Lung (tissue), 12 donors: ENCODE data around the gene SH2D1B. TPM values are rescaled to one million over a fixed set of nuclear protein-coding genes. Genes with fewer than 3 reads are reported as not detected.

Source experiments
- ATAC-seq: fragments of 200-7000 bp; cut with Tn5 transposase; one replicate; pipeline ENCODE4 v1.9.1; 2020; ENCODE audit warnings: moderate number of reproducible peaks; ENCODE audit not compliant: insufficient read depth, low FRiP score
- DNase-seq, 3 donors: peaks; one replicate each; pipeline ENCODE4 v3.0.0-alpha.2; 2013 to 2017
- H3K27ac ChIP-seq, 2 donors: one replicate each; pipeline ENCODE4 v1.5.1; 2013; ENCODE audit warnings: mild to moderate bottlenecking in 2 of 2, moderate library complexity in 2 of 2, control low read depth in 1 of 2, inconsistent platforms in 1 of 2, low read depth in 1 of 2, low read length in 1 of 2
- H3K27me3 ChIP-seq, 3 donors: one replicate each; pipeline ENCODE4 v1.5.1; 2013; ENCODE audit warnings: low read length in 2 of 3; ENCODE audit not compliant: control insufficient read depth in 3 of 3, insufficient read depth in 3 of 3
- H3K36me3 ChIP-seq, 4 donors: one replicate each; pipeline ENCODE4 v1.5.1; 2013; ENCODE audit warnings: low read length in 4 of 4, mild to moderate bottlenecking in 1 of 4, moderate library complexity in 1 of 4; ENCODE audit not compliant: control insufficient read depth in 4 of 4, insufficient read depth in 4 of 4
- H3K4me1 ChIP-seq, 5 donors: one replicate each; pipeline ENCODE4 v1.5.1; 2013; ENCODE audit warnings: low read length in 5 of 5, mild to moderate bottlenecking in 2 of 5, moderate library complexity in 1 of 5; ENCODE audit not compliant: control insufficient read depth in 5 of 5, insufficient read depth in 5 of 5
- H3K4me3 ChIP-seq: one replicate; pipeline ENCODE4 v1.5.1; 2013; ENCODE audit warnings: mild to moderate bottlenecking, control low read depth, moderate library complexity
- H3K9ac ChIP-seq, 2 donors: one replicate each; pipeline ENCODE4 v1.5.1; 2013; ENCODE audit warnings: low read length in 2 of 2, control low read depth in 1 of 2; ENCODE audit not compliant: insufficient read depth in 1 of 2
- H3K9me3 ChIP-seq, 4 donors: one replicate each; pipeline ENCODE4 v1.5.1; 2013; ENCODE audit warnings: low read length in 3 of 4, mild to moderate bottlenecking in 1 of 4, moderate library complexity in 1 of 4; ENCODE audit not compliant: control insufficient read depth in 4 of 4, insufficient read depth in 3 of 4
- CTCF ChIP-seq: IDR thresholded peaks from 2 replicates; pipeline ENCODE4 v1.5.1; 2012; ENCODE audit warnings: mild to moderate bottlenecking; ENCODE audit errors: control extremely low read depth, extremely low read depth
- WGBS, 2 donors: extraction: QIAGEN DNeasy Blood & Tissue Kit; methylation state at CpG; one replicate each; pipeline ENCODE4 v1.1.7; 2013; 5-methylcytosine and 5-hydroxymethylcytosine counted together
- polyA plus RNA-seq, 2 donors: library from polyadenylated mRNA; stranded (reverse); fragments of 200-250 nt; gene quantifications; one replicate each; pipeline ENCODE4 v1.2.1, GENCODE V29; 2013
- total RNA-seq, 2 donors: library from RNA; depleted of rRNA in 1 of 2; stranded (reverse); fragments of >200 nt in 1 of 2; gene quantifications; one replicate each; pipeline ENCODE4 v1.2.1, GENCODE V29; 2014 to 2021
- donor health status: control.
- donor health status: control.
- donor health status: Bipolar disorder and iron deficiency.
- donor health status: healthy.
- donor health status: DM: yes; HTN: yes; CAD: no.

SH2D1B gene
- total and polyA plus RNA-seq, 4 donors: 0.26 to 1.6 (median 1.0) TPM

DNA sequence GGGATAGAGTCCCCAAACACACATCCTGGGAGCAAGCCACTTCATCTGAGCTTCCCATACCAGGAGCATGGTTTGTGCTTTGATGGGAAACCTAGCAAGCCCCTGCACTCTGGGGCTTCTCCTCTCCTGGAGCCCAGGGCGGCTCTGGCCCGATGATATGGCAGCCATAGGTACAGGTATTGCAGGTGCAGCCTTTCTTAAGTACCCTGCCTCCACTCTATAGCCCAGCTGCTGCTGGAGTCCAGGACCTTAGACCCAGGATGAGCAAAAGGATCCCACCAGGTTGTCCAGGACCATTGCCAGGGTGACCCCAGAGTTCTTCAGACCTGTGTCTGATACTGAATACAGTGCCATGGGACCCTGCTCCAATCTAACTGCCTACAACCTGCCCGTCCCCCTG lies 26.2 kb downstream of the SH2D1B start:
- no peak for ATAC-seq
- no peak for TF ChIP-seq CTCF
- 83 to 96% methylated on average over 3 of the region's 3 CpGs for WGBS, 2 donors
- no peak for DNase-seq
- Histone ChIP-seq H3K4me3 (no peak overlapping the region), H3K9me3 (no peaks in the 10 kb centered on the region), H3K9ac (no peak overlapping the region), H3K27ac (no peak overlapping the region), H3K4me1 (peaks cover 0 to 3% (median 0%) of the 10 kb centered on the region in 5 donors), H3K27me3 (no peaks in the 10 kb centered on the region), H3K36me3 (no peaks in the 10 kb centered on the region)

DNA sequence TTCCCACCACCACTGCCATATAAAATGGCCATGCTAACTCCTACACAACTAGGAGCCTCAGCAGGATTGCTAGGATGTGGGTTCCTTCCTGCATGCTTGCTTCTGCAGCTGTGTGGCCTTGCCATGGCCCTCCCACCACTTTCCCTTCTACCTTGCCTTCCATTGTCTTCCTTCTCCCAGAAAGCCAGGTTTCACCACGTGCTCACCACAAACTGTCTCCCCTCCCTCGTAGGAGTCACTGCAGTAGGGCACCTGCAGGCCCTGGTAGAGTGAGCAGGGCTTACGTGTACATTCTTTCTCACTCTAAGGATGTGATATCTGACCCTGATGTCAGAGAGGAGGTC lies 26.7 kb downstream of the SH2D1B start:
- Histone ChIP-seq H3K4me1 (peaks cover 0 to 3% (median 0%) of the 10 kb centered on the region in 5 donors), H3K27me3 (no peaks in the 10 kb centered on the region), H3K36me3 (no peaks in the 10 kb centered on the region), H3K9ac (no peak overlapping the region), H3K9me3 (no peaks in the 10 kb centered on the region), H3K27ac (no peak overlapping the region), H3K4me3 (no peak overlapping the region)
- WGBS, 2 donors: 74 to 82% methylated on average over 3 of the region's 3 CpGs
- TF ChIP-seq CTCF: no peak
- DNase-seq (no peak), ATAC-seq (no peak)

DNA sequence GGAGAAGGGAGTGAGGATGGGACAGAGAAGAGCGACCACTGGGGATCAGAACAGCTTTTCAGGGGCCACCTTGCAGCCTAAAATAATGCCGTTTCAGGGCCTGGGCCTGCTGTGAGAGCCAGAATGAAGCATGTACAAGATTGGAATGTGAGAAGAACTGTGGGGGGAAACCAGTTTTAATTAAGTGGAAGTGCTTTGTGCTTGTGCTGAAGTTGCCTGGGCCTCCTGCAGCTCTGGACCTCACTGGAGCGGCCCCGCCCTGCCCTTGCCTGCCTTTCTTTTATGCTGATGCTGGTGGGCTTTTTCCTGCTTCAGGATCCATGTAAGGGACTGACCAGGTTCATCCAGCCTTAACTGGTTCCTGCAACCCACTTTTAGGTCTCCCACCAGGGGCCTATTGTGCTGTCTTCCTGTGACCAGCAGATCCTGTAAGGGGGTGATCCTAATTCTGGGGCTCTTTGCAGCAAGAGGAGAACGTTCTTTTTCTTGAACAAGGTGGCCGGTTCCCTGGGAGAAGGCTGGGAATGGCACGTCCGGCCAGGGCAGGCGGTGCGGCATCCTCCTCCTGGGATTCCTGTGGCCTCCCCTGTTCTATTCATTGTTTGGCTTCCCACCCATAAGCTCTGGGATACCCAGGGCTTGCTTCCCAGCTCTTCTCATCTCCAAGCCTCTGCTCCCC lies 27.2 kb downstream of the SH2D1B start:
- WGBS, 2 donors: 93 to 98% methylated on average over 10 of the region's 10 CpGs
- ATAC-seq (no peak), DNase-seq (no peak)
- Histone ChIP-seq H3K27ac (no peak overlapping the region), H3K4me3 (no peak overlapping the region), H3K27me3 (no peaks in the 10 kb centered on the region), H3K9ac (no peak overlapping the region), H3K36me3 (no peaks in the 10 kb centered on the region), H3K9me3 (no peaks in the 10 kb centered on the region), H3K4me1 (peaks cover 0 to 3% (median 0%) of the 10 kb centered on the region in 5 donors)
- no peak for TF ChIP-seq CTCF

GRCh38 chr1:162384116-162384515 lies 27.8 kb downstream of the SH2D1B start:
- Histone ChIP-seq H3K4me1 (peaks cover 0 to 3% (median 0%) of the 10 kb centered on the region in 5 donors), H3K9me3 (no peaks in the 10 kb centered on the region), H3K4me3 (no peak overlapping the region), H3K27ac (no peak overlapping the region), H3K36me3 (no peaks in the 10 kb centered on the region), H3K27me3 (no peaks in the 10 kb centered on the region), H3K9ac (no peak overlapping the region)
- DNase-seq (no peak), ATAC-seq (no peak)
- no peak for TF ChIP-seq CTCF
- WGBS, 2 donors: 94 to 97% methylated on average over 6 of the region's 6 CpGs
